ENCODE data around the gene ASB6.

The ASB6 gene

GRCh38 chr9:129641750-129642585, at the start of gene ASB6:
TSS of gene ASB6 (minus strand) at chr9:129642151. CDS start at chr9:129641999, 152 bp downstream.
- DNase-seq (ENCODE audit: low read depth): peak; percentile 96

GRCh38 chr9:129688285-129689043, 46.5 kb upstream of the ASB6 start:
- DNase-seq (ENCODE audit: low read depth): no peak

- no peak for DNase-seq (ENCODE audit: low read depth)
Observed at GRCh38 chr9:129687391-129687790, 45.4 kb upstream of the ASB6 start.

GRCh38 chr9:129686736-129687135, 44.8 kb upstream of the ASB6 start:
- no peak for DNase-seq (ENCODE audit: low read depth)

- DNase-seq (ENCODE audit: low read depth): no peak
Observed at GRCh38 chr9:129685933-129686259, 43.9 kb upstream of the ASB6 start.

- DNase-seq (ENCODE audit: low read depth): peak; percentile 54
Observed at GRCh38 chr9:129685220-129685932, 43.4 kb upstream of the ASB6 start.

GRCh38 chr9:129682381-129682780, 40.4 kb upstream of the ASB6 start:
- DNase-seq (ENCODE audit: low read depth): no peak

GRCh38 chr9:129681924-129682323, 40.0 kb upstream of the ASB6 start:
- no peak for DNase-seq (ENCODE audit: low read depth)

- no peak for DNase-seq (ENCODE audit: low read depth)
Observed at GRCh38 chr9:129679537-129679936, 37.6 kb upstream of the ASB6 start.

- DNase-seq (ENCODE audit: low read depth): no peak
Observed at GRCh38 chr9:129678844-129679243, 36.9 kb upstream of the ASB6 start.

- no peak for DNase-seq (ENCODE audit: low read depth)
Observed at GRCh38 chr9:129677456-129677855, 35.5 kb upstream of the ASB6 start.

- DNase-seq (ENCODE audit: low read depth): no peak
Observed at GRCh38 chr9:129676975-129677374, 35.0 kb upstream of the ASB6 start.

- no peak for DNase-seq (ENCODE audit: low read depth)
Observed at GRCh38 chr9:129676287-129676686, 34.3 kb upstream of the ASB6 start.

GRCh38 chr9:129675620-129676019, 33.7 kb upstream of the ASB6 start:
- DNase-seq (ENCODE audit: low read depth): no peak

GRCh38 chr9:129674229-129674628, 32.3 kb upstream of the ASB6 start:
- DNase-seq (ENCODE audit: low read depth): no peak

GRCh38 chr9:129673602-129674001, 31.7 kb upstream of the ASB6 start:
- no peak for DNase-seq (ENCODE audit: low read depth)

GRCh38 chr9:129672702-129673101, 30.8 kb upstream of the ASB6 start:
- no peak for DNase-seq (ENCODE audit: low read depth)

- DNase-seq (ENCODE audit: low read depth): peak; percentile 24
Observed at GRCh38 chr9:129671519-129671918, 29.6 kb upstream of the ASB6 start.

GRCh38 chr9:129671065-129671464, 29.1 kb upstream of the ASB6 start:
- DNase-seq (ENCODE audit: low read depth): no peak

- DNase-seq (ENCODE audit: low read depth): no peak
Observed at GRCh38 chr9:129669946-129670345, 28.0 kb upstream of the ASB6 start.

GRCh38 chr9:129669141-129669718, 27.3 kb upstream of the ASB6 start:
- peak; percentile 84 for DNase-seq (ENCODE audit: low read depth)

GRCh38 chr9:129667850-129668249, 25.9 kb upstream of the ASB6 start:
- no peak for DNase-seq (ENCODE audit: low read depth)
